Measurements from ENCODE around the gene RUNX1. TPM values are rescaled to one million over a fixed set of nuclear protein-coding genes. Genes with fewer than 3 reads are reported as not detected.

Gene RUNX1
- total and polyA plus RNA-seq, 2 experiments from 2014 or later: 0.12 TPM; not detected in 1

DNA sequence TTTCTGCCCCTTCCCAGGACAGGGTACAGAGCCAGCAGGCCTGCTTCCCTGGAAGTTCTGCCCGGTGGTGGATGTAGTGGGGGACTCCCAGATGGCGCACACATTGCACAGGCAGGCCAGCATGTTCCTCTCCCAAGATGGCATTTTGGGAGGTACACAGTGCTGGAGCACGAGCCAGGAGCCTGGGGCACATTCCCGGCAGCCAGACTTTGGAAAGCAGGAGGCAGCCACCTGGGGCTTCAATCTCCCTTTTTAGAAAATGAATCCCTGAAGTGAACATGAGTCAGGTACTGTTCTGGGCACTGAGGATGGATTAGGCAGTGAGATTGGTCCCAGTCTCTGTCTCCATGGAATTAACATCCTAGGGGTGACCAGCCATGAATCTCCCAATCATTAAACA lies 56.9 kb downstream of the RUNX1 start:
- Histone ChIP-seq H3K36me3 (no peaks in the 10 kb centered on the region), H3K27ac (no peak overlapping the region), H3K9me3 (ENCODE audit: low read depth) (no peaks in the 10 kb centered on the region), H3K4me1 (ENCODE audit: low read depth) (peaks cover 8% of the 10 kb centered on the region), H3K4me3 (no peak overlapping the region), H3K27me3 (peaks cover 32% of the 10 kb centered on the region)
- TF ChIP-seq, protein P1, sequence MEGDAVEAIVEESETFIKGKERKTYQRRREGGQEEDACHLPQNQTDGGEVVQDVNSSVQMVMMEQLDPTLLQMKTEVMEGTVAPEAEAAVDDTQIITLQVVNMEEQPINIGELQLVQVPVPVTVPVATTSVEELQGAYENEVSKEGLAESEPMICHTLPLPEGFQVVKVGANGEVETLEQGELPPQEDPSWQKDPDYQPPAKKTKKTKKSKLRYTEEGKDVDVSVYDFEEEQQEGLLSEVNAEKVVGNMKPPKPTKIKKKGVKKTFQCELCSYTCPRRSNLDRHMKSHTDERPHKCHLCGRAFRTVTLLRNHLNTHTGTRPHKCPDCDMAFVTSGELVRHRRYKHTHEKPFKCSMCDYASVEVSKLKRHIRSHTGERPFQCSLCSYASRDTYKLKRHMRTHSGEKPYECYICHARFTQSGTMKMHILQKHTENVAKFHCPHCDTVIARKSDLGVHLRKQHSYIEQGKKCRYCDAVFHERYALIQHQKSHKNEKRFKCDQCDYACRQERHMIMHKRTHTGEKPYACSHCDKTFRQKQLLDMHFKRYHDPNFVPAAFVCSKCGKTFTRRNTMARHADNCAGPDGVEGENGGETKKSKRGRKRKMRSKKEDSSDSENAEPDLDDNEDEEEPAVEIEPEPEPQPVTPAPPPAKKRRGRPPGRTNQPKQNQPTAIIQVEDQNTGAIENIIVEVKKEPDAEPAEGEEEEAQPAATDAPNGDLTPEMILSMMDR (IDR thresholded peaks at IDR 0.05; ENCODE audit: low read depth, low read length): no peak
- no peak for DNase-seq (ENCODE audit: low read depth in 1 of 2, low spot score in 1 of 2)

DNA sequence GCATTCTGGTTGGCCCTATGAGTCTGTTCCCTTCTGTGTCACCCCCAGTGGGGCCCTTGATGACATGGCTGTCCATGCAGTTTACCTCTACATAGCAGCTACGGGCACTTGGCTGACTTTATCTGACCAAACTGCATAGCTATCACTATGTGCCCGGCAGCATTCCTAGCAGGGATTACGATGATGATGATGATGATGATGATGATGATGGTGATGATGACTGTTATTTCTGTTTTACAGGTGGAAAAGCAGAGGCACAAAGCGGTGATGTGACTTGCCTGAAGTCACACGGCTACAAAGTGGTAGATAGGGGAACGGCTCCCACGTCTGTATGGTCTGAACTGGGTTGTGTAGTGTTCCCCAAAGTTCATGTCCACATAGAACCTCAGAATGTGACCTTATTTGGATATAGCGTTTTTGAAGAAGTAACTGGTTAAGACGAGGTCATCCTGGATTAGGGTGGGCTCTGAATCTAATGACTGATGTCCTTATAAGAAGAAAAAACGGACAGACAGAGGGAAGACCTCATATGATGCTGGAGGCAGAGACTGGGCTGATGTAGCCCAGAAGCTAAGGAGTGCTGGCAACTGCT lies 57.6 kb downstream of the RUNX1 start:
- DNase-seq (ENCODE audit: low read depth in 1 of 2, low spot score in 1 of 2): no peak
- H3K4me1 ChIP-seq (ENCODE audit: low read depth): peaks cover 5% of the 10 kb centered on the region
- H3K9me3 ChIP-seq (ENCODE audit: low read depth): no peaks in the 10 kb centered on the region
- no peak overlapping the region for H3K27ac ChIP-seq
- H3K4me3 ChIP-seq: no peak overlapping the region
- TF ChIP-seq, protein P1 (IDR thresholded peaks at IDR 0.05; ENCODE audit: low read depth, low read length): no peak
- no peaks in the 10 kb centered on the region for H3K36me3 ChIP-seq
- H3K27me3 ChIP-seq: peaks cover 39% of the 10 kb centered on the region

DNA sequence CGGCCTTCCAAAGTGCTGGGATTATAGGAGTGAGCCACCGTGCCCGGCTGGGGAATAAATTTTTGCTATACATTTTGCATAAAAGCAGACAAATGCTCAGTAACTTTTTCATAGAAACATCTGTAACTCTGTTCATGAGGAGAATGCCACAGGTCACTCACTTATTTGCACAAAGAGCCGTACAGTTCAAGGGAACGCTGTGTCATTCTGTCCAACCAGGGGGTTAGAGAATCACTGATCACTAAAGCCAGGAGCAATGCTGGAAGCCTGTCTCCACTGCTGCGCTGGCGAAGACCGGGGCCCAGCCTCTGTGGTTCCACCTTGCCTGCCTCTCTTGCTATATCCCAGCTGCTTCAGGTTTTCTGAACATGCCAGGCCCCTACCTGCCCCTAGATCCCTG lies 58.3 kb downstream of the RUNX1 start:
- no peak overlapping the region for H3K27ac ChIP-seq
- no peaks in the 10 kb centered on the region for H3K4me1 ChIP-seq (ENCODE audit: low read depth)
- no peaks in the 10 kb centered on the region for H3K9me3 ChIP-seq (ENCODE audit: low read depth)
- H3K36me3 ChIP-seq: no peaks in the 10 kb centered on the region
- H3K4me3 ChIP-seq: no peak overlapping the region
- TF ChIP-seq, protein P1 (IDR thresholded peaks at IDR 0.05; ENCODE audit: low read depth, low read length): no peak
- peaks cover 40% of the 10 kb centered on the region for H3K27me3 ChIP-seq
- DNase-seq (ENCODE audit: low read depth in 1 of 2, low spot score in 1 of 2): no peak

DNA sequence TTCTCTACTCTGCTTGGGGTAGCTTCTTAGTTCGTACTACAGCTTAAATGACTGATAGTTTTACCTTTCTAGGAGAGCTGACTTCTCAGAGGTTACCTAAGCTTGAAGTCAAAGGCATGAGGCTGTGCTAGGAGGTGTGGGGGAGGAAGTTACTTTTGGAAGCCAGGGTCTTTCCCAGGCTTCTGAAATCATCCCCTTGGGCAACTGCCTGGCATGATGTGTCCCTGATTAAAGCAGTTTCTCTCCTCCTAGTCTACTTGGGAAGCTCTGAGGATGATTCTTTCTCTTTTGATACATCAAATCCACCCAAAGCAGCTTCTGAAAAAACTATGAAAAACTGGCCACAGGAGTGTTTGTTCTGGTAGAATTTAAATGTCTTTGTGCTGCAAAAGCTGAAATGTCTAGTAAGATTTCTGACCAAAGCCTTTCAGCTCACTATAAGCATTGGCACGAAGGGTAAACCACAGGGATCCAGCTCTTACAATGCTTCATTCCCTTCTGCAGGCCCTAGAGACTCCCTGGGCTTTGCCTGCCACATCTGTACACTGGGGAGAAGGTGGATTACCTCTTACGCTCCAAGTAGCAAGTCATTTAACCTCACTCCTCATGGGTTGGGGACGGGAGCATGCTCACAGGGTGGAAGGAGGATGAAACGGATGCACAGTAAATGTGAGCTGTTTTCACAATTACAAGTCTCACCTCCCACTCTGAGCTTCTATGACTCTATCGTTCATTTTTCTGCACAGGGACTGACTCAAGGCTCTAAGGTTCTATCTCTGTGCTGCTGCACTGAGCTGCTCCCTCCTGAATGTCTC lies 59.6 kb downstream of the RUNX1 start:
- no peak overlapping the region for H3K27ac ChIP-seq
- H3K4me3 ChIP-seq: no peak overlapping the region
- H3K27me3 ChIP-seq: peaks cover 43% of the 10 kb centered on the region
- TF ChIP-seq, protein P1 (IDR thresholded peaks at IDR 0.05; ENCODE audit: low read depth, low read length): no peak
- no peaks in the 10 kb centered on the region for H3K4me1 ChIP-seq (ENCODE audit: low read depth)
- H3K9me3 ChIP-seq (ENCODE audit: low read depth): no peaks in the 10 kb centered on the region
- no peaks in the 10 kb centered on the region for H3K36me3 ChIP-seq
- DNase-seq (ENCODE audit: low read depth in 1 of 2, low spot score in 1 of 2): no peak

DNA sequence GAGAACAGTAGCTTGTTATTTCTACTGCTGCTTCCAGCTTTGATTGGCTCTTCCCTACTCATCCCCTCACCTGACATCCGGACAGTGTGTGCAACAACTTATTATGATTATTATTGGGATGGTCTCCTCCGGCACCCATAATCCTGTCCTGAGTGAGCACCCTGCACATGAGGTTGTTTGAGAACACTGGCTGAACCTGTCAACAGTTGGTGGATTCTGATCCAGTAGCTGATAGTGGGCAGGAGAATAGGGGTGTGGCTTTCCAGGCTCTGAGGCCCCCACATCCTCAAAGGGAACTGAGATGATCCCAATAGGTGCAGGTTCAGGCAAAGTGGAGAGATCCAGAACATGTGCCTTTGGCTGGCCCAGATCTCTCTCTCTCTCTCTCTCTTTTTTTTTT lies 60.5 kb downstream of the RUNX1 start:
- H3K9me3 ChIP-seq (ENCODE audit: low read depth): no peaks in the 10 kb centered on the region
- TF ChIP-seq, protein P1 (IDR thresholded peaks at IDR 0.05; ENCODE audit: low read depth, low read length): no peak
- peaks cover 43% of the 10 kb centered on the region for H3K27me3 ChIP-seq
- no peaks in the 10 kb centered on the region for H3K36me3 ChIP-seq
- H3K4me3 ChIP-seq: no peak overlapping the region
- H3K4me1 ChIP-seq (ENCODE audit: low read depth): no peaks in the 10 kb centered on the region
- H3K27ac ChIP-seq: no peak overlapping the region
- no peak for DNase-seq (ENCODE audit: low read depth in 1 of 2, low spot score in 1 of 2)

Data from cardiac muscle cell (in vitro differentiated cells and primary cell).